Suppressor macrophage (primary cell): ENCODE results near the gene AFF3.
A peak's percentile ranks its signal among the peaks of the same experiment; 100 is the strongest.
"Not testable (repeated sequence)": the region's sequence is repeated elsewhere in the genome, so short reads cannot be mapped to it uniquely, and the experiment has no call there.

Experiments
- DNase-seq, 4 experiments: peaks; one replicate each; pipeline ENCODE4 v3.0.0-alpha.2; 2020 to 2022

AFF3 gene

GRCh38 chr2:99959261-99960014, 183.0 kb downstream of the AFF3 start:
- DNase-seq: peak in 3 of 4 experiments; percentile 12 to 62 (median 28)

GRCh38 chr2:99957332-99958133, 184.9 kb downstream of the AFF3 start:
- DNase-seq: no peak

GRCh38 chr2:99956232-99957030, 186.0 kb downstream of the AFF3 start:
- peak in 3 of 4 experiments; percentile 12 to 38 (median 16) for DNase-seq

GRCh38 chr2:99953750-99954149, 188.6 kb downstream of the AFF3 start:
- no peak for DNase-seq

GRCh38 chr2:99949963-99950362, 192.4 kb downstream of the AFF3 start:
- no peak for DNase-seq

GRCh38 chr2:99949530-99949929, 192.9 kb downstream of the AFF3 start:
- no peak for DNase-seq

GRCh38 chr2:99948010-99948409, 194.4 kb downstream of the AFF3 start:
- DNase-seq: no peak

GRCh38 chr2:99947366-99947765, 195.0 kb downstream of the AFF3 start:
- not testable (repeated sequence) for DNase-seq

- no peak for DNase-seq
Measured at GRCh38 chr2:99944019-99944418, 198.4 kb downstream of the AFF3 start.

- peak in 3 of 4 experiments; percentile 5 to 33 (median 15) for DNase-seq
Measured at GRCh38 chr2:99942561-99943347, 199.6 kb downstream of the AFF3 start.

- DNase-seq: no peak
Measured at GRCh38 chr2:99940963-99941362, 201.4 kb downstream of the AFF3 start.

GRCh38 chr2:99939135-99939534, 203.3 kb downstream of the AFF3 start:
- DNase-seq: no peak

GRCh38 chr2:99938250-99938649, 204.1 kb downstream of the AFF3 start:
- no peak for DNase-seq

- no peak for DNase-seq
Measured at GRCh38 chr2:99936065-99936464, 206.3 kb downstream of the AFF3 start.

- no peak for DNase-seq
Measured at GRCh38 chr2:99935662-99936061, 206.7 kb downstream of the AFF3 start.

- no peak for DNase-seq
Measured at GRCh38 chr2:99933894-99934650, 208.3 kb downstream of the AFF3 start.

GRCh38 chr2:99933491-99933890, 208.9 kb downstream of the AFF3 start:
- DNase-seq: not testable (repeated sequence)

- peak; percentile 25 to 67 (median 40) for DNase-seq
Measured at GRCh38 chr2:99928470-99929053, 213.8 kb downstream of the AFF3 start.

GRCh38 chr2:99927690-99928207, 214.6 kb downstream of the AFF3 start:
- not testable (repeated sequence) for DNase-seq

GRCh38 chr2:99926986-99927385, 215.4 kb downstream of the AFF3 start:
- DNase-seq: no peak

GRCh38 chr2:99925960-99926359, 216.4 kb downstream of the AFF3 start:
- DNase-seq: no peak
